ENCODE results near the gene AGRN. TPM values are rescaled to one million over a fixed set of nuclear protein-coding genes. Genes with fewer than 3 reads are reported as not detected.

The AGRN gene
- total RNA-seq, 1 donor from 2014 or later = 39.8 TPM

DNA sequence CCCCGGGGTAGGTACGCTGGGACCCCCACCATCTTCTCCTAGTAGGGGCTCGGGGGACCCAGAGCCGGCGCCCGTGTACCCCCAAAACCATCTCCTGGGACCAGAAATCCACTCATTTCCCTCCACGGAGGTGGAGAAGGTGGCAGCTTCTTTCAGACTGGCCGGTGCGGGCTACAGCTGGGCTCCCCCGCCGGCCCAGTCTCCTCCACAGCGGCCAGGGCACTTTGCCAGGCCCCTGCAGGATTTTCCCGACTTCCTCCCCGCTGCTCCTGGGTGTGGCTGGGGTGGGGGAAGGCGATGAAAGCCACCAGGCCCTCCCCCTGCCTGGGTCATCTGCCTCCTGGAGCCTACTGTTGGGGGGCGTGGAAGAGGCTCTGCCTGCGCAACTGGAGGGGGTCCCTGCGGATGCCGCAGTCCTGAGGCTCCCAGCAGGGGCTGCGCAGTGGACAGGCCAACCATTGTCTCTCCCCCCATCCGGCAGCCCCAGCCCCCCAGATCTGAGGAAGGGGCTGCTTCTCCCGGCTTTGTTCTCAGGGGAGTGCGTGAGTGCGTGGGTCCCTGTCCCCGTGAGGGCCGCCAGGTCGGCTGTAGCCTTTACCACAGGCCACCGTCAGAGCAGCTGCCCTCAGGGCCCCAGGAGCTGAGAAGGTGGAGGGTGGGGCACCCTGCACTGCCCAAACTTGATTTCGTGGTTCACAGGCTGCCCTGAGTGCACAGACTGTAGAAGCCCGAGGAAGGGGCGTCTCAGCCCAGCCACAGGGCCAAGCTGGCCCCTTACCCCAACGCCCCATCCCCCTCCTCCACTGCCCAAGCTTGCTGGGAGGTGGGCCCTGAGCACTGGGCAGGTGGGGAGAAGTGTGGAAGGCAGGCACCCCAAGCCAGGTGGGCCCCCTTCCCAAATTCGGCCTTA lies 1.3 kb downstream of the AGRN start:
- no peak for DNase-seq

GRCh38 chr1:1021920-1022259 lies 2.0 kb downstream of the AGRN start:
- no peak for DNase-seq

- no peak for DNase-seq
Observed at GRCh38 chr1:1022302-1023009, 2.5 kb downstream of the AGRN start.

- no peak for DNase-seq
Observed at GRCh38 chr1:1023700-1024099, 3.8 kb downstream of the AGRN start.

- no peak for DNase-seq
Observed at GRCh38 chr1:1024149-1024770, 4.3 kb downstream of the AGRN start.

GRCh38 chr1:1024771-1025699 lies 5.1 kb downstream of the AGRN start:
- DNase-seq = no peak

DNA sequence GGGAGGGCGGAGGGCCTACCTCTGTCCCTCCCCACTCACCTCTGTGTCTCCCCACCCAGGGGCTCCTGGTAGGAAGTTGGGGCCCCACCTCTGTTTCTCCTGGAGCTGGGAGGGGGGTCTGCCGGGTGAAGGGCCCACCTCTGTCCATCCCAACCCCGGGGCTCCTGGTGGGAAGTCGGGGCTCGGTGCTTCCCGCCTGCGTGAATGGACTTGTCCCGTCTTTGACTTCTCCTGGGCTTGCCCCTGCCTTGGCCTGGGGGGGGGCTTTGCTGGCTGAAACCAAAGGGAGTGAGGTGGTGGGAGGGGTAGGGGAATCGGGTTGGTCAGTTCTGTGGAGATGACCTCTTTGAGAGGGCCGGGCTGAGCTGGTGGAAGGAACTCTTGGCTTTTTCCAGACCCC lies 5.8 kb downstream of the AGRN start:
- DNase-seq = no peak

GRCh38 chr1:1026599-1027413 lies 6.9 kb downstream of the AGRN start:
- no peak for DNase-seq

GRCh38 chr1:1027791-1028190 lies 7.9 kb downstream of the AGRN start:
- no peak for DNase-seq

- DNase-seq = peak; percentile 5
Observed at GRCh38 chr1:1030867-1031658, 11.1 kb downstream of the AGRN start.

- no peak for DNase-seq
Observed at GRCh38 chr1:1031659-1032235, 11.8 kb downstream of the AGRN start.

DNA sequence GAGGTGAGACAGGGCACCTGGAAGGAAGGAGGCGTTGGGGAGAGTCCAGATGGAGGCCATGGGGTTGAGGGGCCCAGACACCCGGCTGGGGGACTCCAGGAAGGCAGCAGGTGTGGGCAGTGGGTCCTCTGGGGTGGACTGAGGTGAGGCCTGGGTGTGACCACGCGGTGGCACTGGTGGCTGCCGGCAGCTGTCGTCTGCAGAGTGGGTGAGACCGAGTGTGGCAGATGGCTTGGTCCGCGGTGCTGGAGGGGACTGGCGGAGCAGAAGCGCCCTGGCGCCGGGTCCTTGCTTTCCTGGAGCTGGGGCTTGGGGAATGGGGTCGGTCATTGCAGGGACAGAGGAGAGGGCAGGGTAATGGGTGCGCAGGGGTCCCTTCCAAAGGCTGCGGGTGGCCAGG lies 12.5 kb downstream of the AGRN start:
- DNase-seq = no peak

- DNase-seq = peak; percentile 43
Observed at GRCh38 chr1:1033009-1033587, 13.2 kb downstream of the AGRN start.

DNA sequence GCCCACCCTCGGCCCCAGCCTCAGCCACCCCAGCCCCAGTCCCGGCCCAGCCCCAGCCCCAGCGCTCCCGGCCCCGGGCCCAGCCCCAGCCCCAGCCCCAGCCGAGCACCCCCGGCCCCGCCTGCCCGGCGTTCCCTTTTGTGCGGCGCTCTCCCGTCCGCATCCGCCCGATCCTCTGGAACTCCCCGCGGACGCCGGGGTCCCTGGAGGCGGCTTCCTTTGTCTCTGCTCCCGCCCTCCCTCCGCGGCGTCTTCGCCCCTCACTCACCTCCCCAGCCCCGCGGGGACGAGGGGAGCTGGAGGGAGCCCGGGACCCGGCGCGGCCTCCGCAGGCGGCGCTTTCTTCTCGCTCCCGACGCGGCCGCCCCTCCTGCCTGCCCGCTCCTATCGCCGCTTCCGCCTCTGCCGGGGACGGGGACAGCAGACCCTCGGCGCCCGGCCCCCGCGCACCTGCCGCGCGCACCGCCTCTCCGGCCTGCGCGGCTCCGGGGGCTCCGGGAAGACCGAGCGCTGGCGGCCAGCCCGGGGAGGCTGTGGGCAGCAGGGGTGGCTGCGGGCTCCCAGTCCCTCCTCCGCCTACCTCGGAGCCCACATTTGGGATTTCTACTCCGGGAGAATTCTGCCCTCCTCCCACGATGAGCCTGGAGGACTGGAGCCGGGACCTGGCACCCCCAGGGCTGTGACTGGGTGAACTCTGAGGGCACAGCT lies 14.0 kb downstream of the AGRN start:
- DNase-seq = no peak

DNA sequence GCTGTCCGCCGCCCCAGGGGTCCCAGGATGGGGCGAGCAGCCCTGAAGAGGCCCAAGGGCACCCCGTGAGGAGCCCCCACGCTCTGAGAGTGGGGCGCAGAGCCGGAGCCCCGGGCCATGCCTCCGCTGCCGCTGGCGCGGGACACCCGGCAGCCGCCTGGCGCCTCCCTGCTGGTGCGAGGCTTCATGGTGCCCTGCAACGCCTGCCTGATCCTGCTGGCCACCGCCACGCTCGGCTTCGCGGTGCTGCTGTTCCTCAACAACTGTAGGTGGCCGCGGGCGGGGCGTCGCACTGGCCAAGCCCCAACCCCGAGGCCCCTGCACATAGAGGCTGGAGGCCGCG lies 14.5 kb downstream of the AGRN start:
- no peak for DNase-seq

DNA sequence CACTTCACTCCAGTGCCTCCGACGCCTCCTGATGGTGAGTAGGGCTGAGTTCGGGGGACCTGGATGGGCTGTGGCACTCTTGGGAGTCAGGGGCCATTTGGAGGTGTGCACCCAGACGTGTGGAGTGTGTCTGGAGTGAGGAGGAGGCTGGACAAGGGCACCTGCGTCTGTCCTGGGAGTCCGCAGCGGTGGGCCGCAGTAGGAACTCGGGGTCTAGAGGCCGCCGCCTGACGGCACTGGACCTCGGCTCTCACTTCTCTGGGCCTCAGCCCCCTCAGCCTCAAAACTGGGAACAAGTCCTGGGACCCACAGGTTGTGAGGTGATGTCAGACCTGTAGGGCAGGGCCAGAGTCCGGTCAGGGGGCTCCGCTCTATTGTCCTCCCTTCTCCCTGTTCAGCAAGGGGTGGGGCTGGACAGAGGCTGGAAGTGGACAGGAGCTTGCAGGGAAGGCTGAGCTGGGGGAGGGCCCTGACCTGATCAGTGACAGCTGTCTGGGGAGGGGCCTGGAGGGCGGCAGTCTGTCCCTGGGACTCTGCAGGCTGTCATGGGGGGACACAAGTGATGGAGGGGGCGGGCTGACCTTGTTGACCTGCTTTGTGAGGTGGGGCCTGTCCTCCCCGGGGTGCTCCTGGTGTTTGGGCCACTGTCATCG lies 15.5 kb downstream of the AGRN start:
- no peak for DNase-seq

DNA sequence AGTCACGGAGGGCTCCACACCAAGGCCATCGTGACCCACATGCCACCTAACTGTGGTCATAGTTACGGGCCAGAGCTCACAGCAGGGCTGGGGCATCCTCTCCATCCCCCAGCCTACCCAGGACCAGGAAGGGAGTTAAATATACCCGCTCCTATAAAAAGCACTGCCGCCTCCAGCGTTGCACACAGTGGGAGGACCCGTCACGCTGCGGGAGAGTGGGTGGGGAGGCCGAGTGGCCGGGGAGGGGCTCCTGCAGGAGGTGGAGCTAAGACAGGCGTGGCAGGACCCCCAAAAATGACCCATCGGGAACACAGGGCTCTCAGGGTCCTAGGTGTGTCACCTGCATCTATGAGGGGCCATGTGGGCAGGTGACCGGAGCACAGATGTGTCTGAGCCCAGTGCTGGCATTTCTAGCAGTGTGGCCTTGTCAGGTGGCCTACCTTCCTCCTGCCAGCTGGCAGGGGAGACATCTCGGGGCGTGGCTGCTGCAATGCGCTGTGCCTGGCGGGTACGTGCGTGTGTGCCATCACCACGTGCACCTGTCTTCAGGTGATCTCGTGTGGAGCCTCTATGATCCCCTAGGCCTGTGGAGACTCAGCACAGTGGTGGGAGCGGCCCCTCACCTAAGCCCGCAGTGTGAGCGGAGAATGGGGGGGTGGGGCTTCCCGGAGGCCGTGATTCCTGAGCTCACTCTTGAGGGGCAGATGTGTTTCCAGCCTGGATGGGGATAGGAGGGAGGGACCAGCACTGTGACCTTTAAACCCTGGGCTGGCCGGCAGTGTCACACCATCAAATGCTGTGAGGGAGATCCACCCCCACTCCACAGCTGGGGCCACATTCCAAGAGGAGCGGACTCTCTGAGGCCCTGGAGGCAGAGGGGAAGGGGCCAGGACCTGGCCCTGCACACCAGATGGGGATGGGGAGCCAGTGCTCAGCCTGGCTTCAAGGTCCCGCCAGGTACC lies 17.7 kb downstream of the AGRN start:
- no peak for DNase-seq

Data from skin of body (tissue), 2 donors.